ENCODE measurements around the gene SIRT6.

DNA sequence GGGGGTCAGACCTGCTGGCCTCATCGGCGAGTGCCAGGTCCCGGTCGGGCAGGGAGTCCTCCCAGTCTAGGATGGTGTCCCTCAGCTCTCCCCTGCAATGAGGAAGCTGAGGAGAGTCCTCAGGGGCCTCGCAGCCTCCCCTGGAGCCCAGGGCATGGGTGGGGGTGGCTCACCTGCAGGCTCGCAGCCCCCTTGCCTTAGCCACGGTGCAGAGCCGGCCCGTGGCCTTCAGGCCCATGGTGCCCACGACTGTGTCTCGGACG, 6.8 kb downstream of the SIRT6 start:
- TF ChIP-seq, protein P1, sequence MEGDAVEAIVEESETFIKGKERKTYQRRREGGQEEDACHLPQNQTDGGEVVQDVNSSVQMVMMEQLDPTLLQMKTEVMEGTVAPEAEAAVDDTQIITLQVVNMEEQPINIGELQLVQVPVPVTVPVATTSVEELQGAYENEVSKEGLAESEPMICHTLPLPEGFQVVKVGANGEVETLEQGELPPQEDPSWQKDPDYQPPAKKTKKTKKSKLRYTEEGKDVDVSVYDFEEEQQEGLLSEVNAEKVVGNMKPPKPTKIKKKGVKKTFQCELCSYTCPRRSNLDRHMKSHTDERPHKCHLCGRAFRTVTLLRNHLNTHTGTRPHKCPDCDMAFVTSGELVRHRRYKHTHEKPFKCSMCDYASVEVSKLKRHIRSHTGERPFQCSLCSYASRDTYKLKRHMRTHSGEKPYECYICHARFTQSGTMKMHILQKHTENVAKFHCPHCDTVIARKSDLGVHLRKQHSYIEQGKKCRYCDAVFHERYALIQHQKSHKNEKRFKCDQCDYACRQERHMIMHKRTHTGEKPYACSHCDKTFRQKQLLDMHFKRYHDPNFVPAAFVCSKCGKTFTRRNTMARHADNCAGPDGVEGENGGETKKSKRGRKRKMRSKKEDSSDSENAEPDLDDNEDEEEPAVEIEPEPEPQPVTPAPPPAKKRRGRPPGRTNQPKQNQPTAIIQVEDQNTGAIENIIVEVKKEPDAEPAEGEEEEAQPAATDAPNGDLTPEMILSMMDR (IDR thresholded peaks at IDR 0.05) = no peak
- TF ChIP-seq POLR2AphosphoS5 (IDR thresholded peaks at IDR 0.05) = no peak
- TF ChIP-seq POLR2A (IDR thresholded peaks at IDR 0.05) = no peak
- TF ChIP-seq EP300 (IDR thresholded peaks at IDR 0.05; ENCODE audit: low read depth) = no peak

Measured in transverse colon (tissue), 4 donors.